Neural cell (in vitro differentiated cells): ENCODE data around the gene MRPL24. TPM values are rescaled to one million over a fixed set of nuclear protein-coding genes. Genes with fewer than 3 reads are reported as not detected.

ENCODE experiments used
- H2AFZ ChIP-seq: fragments of 200-600, 300-800 bp; sonication (generic), shearing (Covaris generic); 2 replicates; pipeline ENCODE4 v1.6.0; 2014; ENCODE audit warnings: low read depth, mild to moderate bottlenecking, antibody characterized with exemption, low read length, moderate library complexity
- H3F3A ChIP-seq: fragments of 200-600 bp; shearing (Covaris generic); 2 replicates; pipeline ENCODE4 v1.6.1; 2016; ENCODE audit warnings: mild to moderate bottlenecking, moderate library complexity, mixed read lengths, antibody characterized with exemption, low read length; ENCODE audit not compliant: insufficient read depth, poor library complexity, severe bottlenecking
- H3K27ac ChIP-seq: fragments of 200-600, 300-800 bp; sonication (generic), shearing (Covaris generic); 2 replicates; pipeline ENCODE4 v1.5.1; 2014; ENCODE audit warnings: mild to moderate bottlenecking, low read length, moderate library complexity
- H3K27me3 ChIP-seq: fragments of 300-800, 200-600 bp; sonication (generic), shearing (Covaris generic); 2 replicates; pipeline ENCODE4 v1.6.0; 2014; ENCODE audit warnings: mild to moderate bottlenecking, low read depth, low read length, moderate library complexity; ENCODE audit not compliant: insufficient read depth
- H3K36me3 ChIP-seq: fragments of 300-800, 200-600 bp; sonication (generic), shearing (Covaris generic); 2 replicates; pipeline ENCODE4 v1.5.1; 2014; ENCODE audit warnings: mild to moderate bottlenecking, antibody characterized with exemption, low read length, moderate library complexity; ENCODE audit not compliant: insufficient read depth
- H3K4me2 ChIP-seq: fragments of 300-800, 200-600 bp; sonication (generic), shearing (Covaris generic); 2 replicates; pipeline ENCODE4 v1.6.0; 2014; ENCODE audit warnings: mild to moderate bottlenecking, low read length
- H3K4me3 ChIP-seq: fragments of 300-800, 200-600 bp; sonication (generic), shearing (Covaris generic); 2 replicates; pipeline ENCODE4 v1.5.1; 2014; ENCODE audit warnings: mild to moderate bottlenecking, low read length, moderate library complexity
- H3K79me2 ChIP-seq: fragments of 200-600 bp; shearing (Covaris generic); replicated peaks from 2 replicates; pipeline ENCODE4 v1.6.0; 2014; ENCODE audit warnings: mild to moderate bottlenecking, low read length, moderate library complexity; ENCODE audit not compliant: insufficient read depth
- H3K9ac ChIP-seq: fragments of 300-800, 200-600 bp; sonication (generic), shearing (Covaris generic); 2 replicates; pipeline ENCODE4 v1.6.1; 2016; ENCODE audit warnings: mild to moderate bottlenecking, low read length, mixed read lengths
- H3K9me2 ChIP-seq: fragments of 200-600 bp; shearing (Covaris generic); 2 replicates; pipeline ENCODE4 v1.6.1; 2016; ENCODE audit warnings: mild to moderate bottlenecking, low read length, mixed read lengths; ENCODE audit not compliant: insufficient read depth
- H3K9me3 ChIP-seq: fragments of 200-600, 300-800 bp; sonication (generic), shearing (Covaris generic); 2 replicates; pipeline ENCODE4 v1.6.1; 2016; ENCODE audit warnings: mild to moderate bottlenecking, mixed run types, low read length, moderate library complexity, mixed read lengths
- H4K20me1 ChIP-seq: fragments of 200-600 bp; shearing (Covaris generic); 2 replicates; pipeline ENCODE4 v1.6.1; 2016; ENCODE audit warnings: mild to moderate bottlenecking, mixed run types; ENCODE audit not compliant: insufficient read depth
- EP300 ChIP-seq: fragments of 450-650 bp; conservative IDR thresholded peaks from 2 replicates; pipeline ENCODE4 v1.6.1; 2014; ENCODE audit warnings: antibody characterized with exemption, mild to moderate bottlenecking, moderate library complexity; ENCODE audit not compliant: poor library complexity, severe bottlenecking
- EZH2 ChIP-seq: fragments of 200-600, 300-800 bp; shearing (Covaris generic), sonication (generic); IDR thresholded peaks from 2 replicates; pipeline ENCODE4 v1.6.1; 2014; ENCODE audit warnings: antibody characterized with exemption, low read length, borderline replicate concordance, mild to moderate bottlenecking; ENCODE audit not compliant: insufficient read depth, poor library complexity, severe bottlenecking
- MXI1 ChIP-seq: fragments of 450-650 bp; conservative IDR thresholded peaks from 2 replicates; pipeline ENCODE4 v1.6.1; 2014; ENCODE audit warnings: antibody characterized with exemption, mild to moderate bottlenecking; ENCODE audit not compliant: poor library complexity, severe bottlenecking
- POLR2AphosphoS5 ChIP-seq: IDR thresholded peaks from 2 replicates; pipeline ENCODE4 v1.6.1; 2012
- RAD21 ChIP-seq: fragments of 450-650 bp; conservative IDR thresholded peaks from 2 replicates; pipeline ENCODE4 v1.6.1; 2014; ENCODE audit warnings: antibody characterized with exemption, mild to moderate bottlenecking, moderate library complexity
- SMC3 ChIP-seq: fragments of 450-650 bp; conservative IDR thresholded peaks from 2 replicates; pipeline ENCODE4 v1.6.1; 2014; ENCODE audit warnings: antibody characterized with exemption, mild to moderate bottlenecking, moderate library complexity; ENCODE audit not compliant: poor library complexity
- TAF1 ChIP-seq: IDR thresholded peaks from 2 replicates; pipeline ENCODE4 v1.6.1; 2012; ENCODE audit warnings: low read depth
- polyA plus RNA-seq: library from polyadenylated mRNA; depleted of rRNA; stranded (reverse); fragments of >200 nt; gene quantifications from 2 replicates; pipeline ENCODE4 v1.2.3, GENCODE V29; 2014
- TF ChIP-seq, protein P1 (sequence below): fragments of 450-650 bp; IDR thresholded peaks from 2 replicates; pipeline ENCODE4 v1.5.1; 2014; ENCODE audit warnings: antibody characterized with exemption, mild to moderate bottlenecking, moderate library complexity; ENCODE audit not compliant: poor library complexity, severe bottlenecking
- TF ChIP-seq, protein P2 (sequence below): IDR thresholded peaks from 2 replicates; pipeline ENCODE4 v1.6.1; 2012; ENCODE audit warnings: borderline replicate concordance

The MRPL24 gene
- polyA plus RNA-seq, 1 donor from 2014 or later: 56.5 TPM

DNA sequence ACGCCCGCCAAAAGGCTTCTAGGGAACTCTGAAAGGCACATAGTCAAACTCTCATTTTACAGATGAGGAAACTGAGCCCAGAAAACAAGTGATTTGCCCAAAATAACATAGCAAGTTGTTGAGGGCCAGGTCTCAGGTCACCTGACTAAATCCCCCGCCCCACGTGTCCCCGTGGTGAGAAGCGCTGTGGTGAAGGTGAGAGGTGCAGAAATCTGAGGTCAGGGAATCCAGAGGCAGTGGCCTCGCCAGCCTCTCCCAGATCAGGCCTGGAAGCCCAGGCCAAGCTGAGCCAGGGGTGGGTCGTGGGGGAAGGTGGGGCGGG is 5.5 kb upstream of the MRPL24 start:
- Histone ChIP-seq H3K27ac (peak overlapping the region; percentile 93), H3F3A (no peaks in the 10 kb centered on the region), H3K4me2 (peak overlapping the region; percentile 94), H3K27me3 (no peaks in the 10 kb centered on the region), H3K9me2 (no peaks in the 10 kb centered on the region), H3K9ac (peak overlapping the region; percentile 85), H2AFZ (peak overlapping the region; percentile 45), H3K36me3 (no peaks in the 10 kb centered on the region), H3K79me2 (peaks cover 60% of the 10 kb centered on the region), H3K9me3 (no peaks in the 10 kb centered on the region), H3K4me3 (peak overlapping the region; percentile 89), H4K20me1 (no peaks in the 10 kb centered on the region)
- TF ChIP-seq EP300: no peak
- TF ChIP-seq, protein P1, sequence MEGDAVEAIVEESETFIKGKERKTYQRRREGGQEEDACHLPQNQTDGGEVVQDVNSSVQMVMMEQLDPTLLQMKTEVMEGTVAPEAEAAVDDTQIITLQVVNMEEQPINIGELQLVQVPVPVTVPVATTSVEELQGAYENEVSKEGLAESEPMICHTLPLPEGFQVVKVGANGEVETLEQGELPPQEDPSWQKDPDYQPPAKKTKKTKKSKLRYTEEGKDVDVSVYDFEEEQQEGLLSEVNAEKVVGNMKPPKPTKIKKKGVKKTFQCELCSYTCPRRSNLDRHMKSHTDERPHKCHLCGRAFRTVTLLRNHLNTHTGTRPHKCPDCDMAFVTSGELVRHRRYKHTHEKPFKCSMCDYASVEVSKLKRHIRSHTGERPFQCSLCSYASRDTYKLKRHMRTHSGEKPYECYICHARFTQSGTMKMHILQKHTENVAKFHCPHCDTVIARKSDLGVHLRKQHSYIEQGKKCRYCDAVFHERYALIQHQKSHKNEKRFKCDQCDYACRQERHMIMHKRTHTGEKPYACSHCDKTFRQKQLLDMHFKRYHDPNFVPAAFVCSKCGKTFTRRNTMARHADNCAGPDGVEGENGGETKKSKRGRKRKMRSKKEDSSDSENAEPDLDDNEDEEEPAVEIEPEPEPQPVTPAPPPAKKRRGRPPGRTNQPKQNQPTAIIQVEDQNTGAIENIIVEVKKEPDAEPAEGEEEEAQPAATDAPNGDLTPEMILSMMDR: no peak
- TF ChIP-seq TAF1: no peak
- TF ChIP-seq, protein P2, sequence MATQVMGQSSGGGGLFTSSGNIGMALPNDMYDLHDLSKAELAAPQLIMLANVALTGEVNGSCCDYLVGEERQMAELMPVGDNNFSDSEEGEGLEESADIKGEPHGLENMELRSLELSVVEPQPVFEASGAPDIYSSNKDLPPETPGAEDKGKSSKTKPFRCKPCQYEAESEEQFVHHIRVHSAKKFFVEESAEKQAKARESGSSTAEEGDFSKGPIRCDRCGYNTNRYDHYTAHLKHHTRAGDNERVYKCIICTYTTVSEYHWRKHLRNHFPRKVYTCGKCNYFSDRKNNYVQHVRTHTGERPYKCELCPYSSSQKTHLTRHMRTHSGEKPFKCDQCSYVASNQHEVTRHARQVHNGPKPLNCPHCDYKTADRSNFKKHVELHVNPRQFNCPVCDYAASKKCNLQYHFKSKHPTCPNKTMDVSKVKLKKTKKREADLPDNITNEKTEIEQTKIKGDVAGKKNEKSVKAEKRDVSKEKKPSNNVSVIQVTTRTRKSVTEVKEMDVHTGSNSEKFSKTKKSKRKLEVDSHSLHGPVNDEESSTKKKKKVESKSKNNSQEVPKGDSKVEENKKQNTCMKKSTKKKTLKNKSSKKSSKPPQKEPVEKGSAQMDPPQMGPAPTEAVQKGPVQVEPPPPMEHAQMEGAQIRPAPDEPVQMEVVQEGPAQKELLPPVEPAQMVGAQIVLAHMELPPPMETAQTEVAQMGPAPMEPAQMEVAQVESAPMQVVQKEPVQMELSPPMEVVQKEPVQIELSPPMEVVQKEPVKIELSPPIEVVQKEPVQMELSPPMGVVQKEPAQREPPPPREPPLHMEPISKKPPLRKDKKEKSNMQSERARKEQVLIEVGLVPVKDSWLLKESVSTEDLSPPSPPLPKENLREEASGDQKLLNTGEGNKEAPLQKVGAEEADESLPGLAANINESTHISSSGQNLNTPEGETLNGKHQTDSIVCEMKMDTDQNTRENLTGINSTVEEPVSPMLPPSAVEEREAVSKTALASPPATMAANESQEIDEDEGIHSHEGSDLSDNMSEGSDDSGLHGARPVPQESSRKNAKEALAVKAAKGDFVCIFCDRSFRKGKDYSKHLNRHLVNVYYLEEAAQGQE: no peak
- TF ChIP-seq RAD21: no peak
- TF ChIP-seq SMC3: no peak
- no peak for TF ChIP-seq EZH2
- TF ChIP-seq POLR2AphosphoS5: no peak
- no peak for TF ChIP-seq MXI1

DNA sequence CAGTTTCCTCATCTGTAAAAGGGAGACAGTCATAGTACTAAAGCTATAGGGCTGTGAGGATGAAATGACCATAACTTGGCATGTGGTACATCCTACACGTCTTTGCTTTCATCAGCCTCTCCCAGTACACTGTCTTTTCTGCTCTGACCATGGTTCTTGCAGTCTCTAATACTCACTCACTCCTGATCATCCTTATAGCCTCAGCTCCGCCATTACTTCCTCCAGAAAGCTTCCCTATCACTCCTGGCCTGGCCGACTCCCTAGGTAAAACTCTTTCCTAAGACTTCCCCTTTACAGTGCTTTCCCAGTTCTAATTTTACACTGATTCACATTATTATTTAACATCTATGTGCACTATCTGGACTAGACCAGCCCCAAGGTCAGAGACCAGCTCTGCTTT is 5.0 kb upstream of the MRPL24 start:
- no peak overlapping the region for H3K4me3 ChIP-seq
- H3K79me2 ChIP-seq: peaks cover 57% of the 10 kb centered on the region
- H2AFZ ChIP-seq: no peak overlapping the region
- H3K4me2 ChIP-seq: no peak overlapping the region
- no peak overlapping the region for H3K9ac ChIP-seq
- TF ChIP-seq SMC3 (no peak), EP300 (no peak), EZH2 (no peak), RAD21 (no peak), POLR2AphosphoS5 (no peak), TAF1 (no peak), MXI1 (no peak)
- TF ChIP-seq, protein P2: no peak
- TF ChIP-seq, protein P1: no peak
- no peaks in the 10 kb centered on the region for H3F3A ChIP-seq
- H3K27me3 ChIP-seq: no peaks in the 10 kb centered on the region
- H3K27ac ChIP-seq: peak overlapping the region; percentile 93
- H3K9me2 ChIP-seq: no peaks in the 10 kb centered on the region
- H3K9me3 ChIP-seq: no peaks in the 10 kb centered on the region
- no peaks in the 10 kb centered on the region for H3K36me3 ChIP-seq
- no peaks in the 10 kb centered on the region for H4K20me1 ChIP-seq
